Colon (tissue), 2 donors: ENCODE measurements around the gene NR4A2.
"Not testable (repeated sequence)": the region's sequence is repeated elsewhere in the genome, so short reads cannot be mapped to it uniquely, and the experiment has no call there.

Experiments
- FAIRE-seq: peaks from 2 replicates; lab custom pipeline; 2012; peaks lifted over from hg19 to GRCh38; lab: Jason Lieb, UNC
- donor health status: control.
- donor health status: control.

NR4A2 gene

GRCh38 chr2:156320486-156321098 is 11.9 kb downstream of the NR4A2 start:
- no peak for FAIRE-seq

GRCh38 chr2:156319811-156320485 is 12.6 kb downstream of the NR4A2 start:
- FAIRE-seq, result no peak

- FAIRE-seq, result no peak
Observed at GRCh38 chr2:156317631-156318030, 14.9 kb downstream of the NR4A2 start.

GRCh38 chr2:156311976-156312375 is 20.5 kb downstream of the NR4A2 start:
- no peak for FAIRE-seq

- no peak for FAIRE-seq
Observed at GRCh38 chr2:156310773-156311172, 21.7 kb downstream of the NR4A2 start.

GRCh38 chr2:156309917-156310316 is 22.6 kb downstream of the NR4A2 start:
- no peak for FAIRE-seq

GRCh38 chr2:156309167-156309566 is 23.4 kb downstream of the NR4A2 start:
- no peak for FAIRE-seq

GRCh38 chr2:156306821-156307220 is 25.7 kb downstream of the NR4A2 start:
- no peak for FAIRE-seq

GRCh38 chr2:156305121-156305520 is 27.4 kb downstream of the NR4A2 start:
- no peak for FAIRE-seq

- FAIRE-seq, result no peak
Observed at GRCh38 chr2:156300337-156300736, 32.2 kb downstream of the NR4A2 start.

GRCh38 chr2:156294945-156295580 is 37.5 kb downstream of the NR4A2 start:
- no peak for FAIRE-seq

- FAIRE-seq, result not testable (repeated sequence)
Observed at GRCh38 chr2:156293382-156293781, 39.1 kb downstream of the NR4A2 start.

- FAIRE-seq, result no peak
Observed at GRCh38 chr2:156279446-156280150, 52.9 kb downstream of the NR4A2 start.
